ENCODE results near the gene GALNT9.

DNA sequence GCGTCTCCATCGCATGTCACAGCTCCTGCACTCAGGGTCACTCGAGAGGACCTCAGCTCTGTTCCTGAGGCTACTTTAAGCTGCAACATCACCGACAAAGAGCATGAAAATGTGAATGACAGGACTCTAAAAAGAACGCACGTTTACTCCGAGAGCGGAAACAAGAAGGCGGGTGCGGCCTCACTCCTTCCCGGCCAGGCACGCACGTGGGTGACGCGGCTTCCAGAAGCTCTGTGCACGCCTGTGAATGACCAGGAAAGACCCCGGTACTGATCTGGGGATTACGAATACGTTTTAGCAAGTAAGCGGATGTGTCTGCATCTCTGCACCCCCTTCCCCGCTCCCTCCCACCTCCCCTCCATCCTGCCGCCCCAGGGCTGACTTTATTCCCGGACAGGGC is 15.2 kb upstream of the GALNT9 start:
- TF ChIP-seq POLR2A (IDR thresholded peaks at IDR 0.05): no peak
- TF ChIP-seq, protein P1, sequence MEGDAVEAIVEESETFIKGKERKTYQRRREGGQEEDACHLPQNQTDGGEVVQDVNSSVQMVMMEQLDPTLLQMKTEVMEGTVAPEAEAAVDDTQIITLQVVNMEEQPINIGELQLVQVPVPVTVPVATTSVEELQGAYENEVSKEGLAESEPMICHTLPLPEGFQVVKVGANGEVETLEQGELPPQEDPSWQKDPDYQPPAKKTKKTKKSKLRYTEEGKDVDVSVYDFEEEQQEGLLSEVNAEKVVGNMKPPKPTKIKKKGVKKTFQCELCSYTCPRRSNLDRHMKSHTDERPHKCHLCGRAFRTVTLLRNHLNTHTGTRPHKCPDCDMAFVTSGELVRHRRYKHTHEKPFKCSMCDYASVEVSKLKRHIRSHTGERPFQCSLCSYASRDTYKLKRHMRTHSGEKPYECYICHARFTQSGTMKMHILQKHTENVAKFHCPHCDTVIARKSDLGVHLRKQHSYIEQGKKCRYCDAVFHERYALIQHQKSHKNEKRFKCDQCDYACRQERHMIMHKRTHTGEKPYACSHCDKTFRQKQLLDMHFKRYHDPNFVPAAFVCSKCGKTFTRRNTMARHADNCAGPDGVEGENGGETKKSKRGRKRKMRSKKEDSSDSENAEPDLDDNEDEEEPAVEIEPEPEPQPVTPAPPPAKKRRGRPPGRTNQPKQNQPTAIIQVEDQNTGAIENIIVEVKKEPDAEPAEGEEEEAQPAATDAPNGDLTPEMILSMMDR (IDR thresholded peaks at IDR 0.05): no peak
